Gastrocnemius medialis (tissue), 4 donors: Measurements from ENCODE around the gene SEC14L1.

ENCODE experiments used
- CTCF ChIP-seq, 5 experiments: fragments of 450-650 bp in 3 of 5; fragments of 200-600 bp in 2 of 5; sonication (generic) in 2 of 5; IDR thresholded peaks in 4 of 5; conservative IDR thresholded peaks in 1 of 5; 1 replicate in 4 of 5; 2 replicates in 1 of 5; pipeline ENCODE4 v1.5.1; 2016 to 2019; ENCODE audit warnings: antibody characterized with exemption in 5 of 5, mild to moderate bottlenecking in 3 of 5, moderate library complexity in 3 of 5
- POLR2A ChIP-seq, 2 donors: fragments of 450-650 bp; IDR thresholded peaks; one replicate each; pipeline ENCODE4 v1.6.1; 2017; ENCODE audit warnings: antibody characterized with exemption in 2 of 2, mild to moderate bottlenecking in 2 of 2, moderate library complexity in 2 of 2

DNA sequence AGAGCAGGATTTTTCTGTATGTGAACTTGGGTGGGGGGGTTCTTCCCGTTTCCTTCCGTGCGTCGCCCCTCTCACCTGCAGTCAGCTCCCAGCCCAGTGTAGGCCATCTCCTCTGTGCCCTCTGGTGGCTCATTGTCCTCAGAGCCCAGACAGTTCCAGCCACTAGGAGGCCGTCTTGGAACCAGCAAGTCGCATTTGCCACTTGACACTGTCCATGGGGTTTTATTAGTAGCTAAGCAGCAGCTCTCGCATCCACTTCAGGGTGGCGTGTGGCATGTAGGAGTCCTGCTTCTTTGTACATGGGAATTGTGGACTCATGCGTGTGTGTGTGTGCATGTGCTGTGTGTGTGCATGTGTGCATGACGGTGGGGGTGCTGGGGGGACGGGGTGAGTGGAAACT lies 74.0 kb downstream of the SEC14L1 start:
- TF ChIP-seq CTCF (IDR thresholded peaks at IDR 0.05 in 4 of 5, conservative IDR thresholded peaks at IDR 0.05 in 1 of 5) (peak; percentile 47 to 67 (median 58)), POLR2A (IDR thresholded peaks at IDR 0.05) (no peak)
